ENCODE measurements around the gene ABI1. TPM values are rescaled to one million over a fixed set of nuclear protein-coding genes. Genes with fewer than 3 reads are reported as not detected.

ABI1 gene
- total and polyA plus RNA-seq, 2 of the 13 experiments (the other 11 are each of a cell fraction or from before 2014, with no cell fraction given): 20.9 to 22.9 TPM

DNA sequence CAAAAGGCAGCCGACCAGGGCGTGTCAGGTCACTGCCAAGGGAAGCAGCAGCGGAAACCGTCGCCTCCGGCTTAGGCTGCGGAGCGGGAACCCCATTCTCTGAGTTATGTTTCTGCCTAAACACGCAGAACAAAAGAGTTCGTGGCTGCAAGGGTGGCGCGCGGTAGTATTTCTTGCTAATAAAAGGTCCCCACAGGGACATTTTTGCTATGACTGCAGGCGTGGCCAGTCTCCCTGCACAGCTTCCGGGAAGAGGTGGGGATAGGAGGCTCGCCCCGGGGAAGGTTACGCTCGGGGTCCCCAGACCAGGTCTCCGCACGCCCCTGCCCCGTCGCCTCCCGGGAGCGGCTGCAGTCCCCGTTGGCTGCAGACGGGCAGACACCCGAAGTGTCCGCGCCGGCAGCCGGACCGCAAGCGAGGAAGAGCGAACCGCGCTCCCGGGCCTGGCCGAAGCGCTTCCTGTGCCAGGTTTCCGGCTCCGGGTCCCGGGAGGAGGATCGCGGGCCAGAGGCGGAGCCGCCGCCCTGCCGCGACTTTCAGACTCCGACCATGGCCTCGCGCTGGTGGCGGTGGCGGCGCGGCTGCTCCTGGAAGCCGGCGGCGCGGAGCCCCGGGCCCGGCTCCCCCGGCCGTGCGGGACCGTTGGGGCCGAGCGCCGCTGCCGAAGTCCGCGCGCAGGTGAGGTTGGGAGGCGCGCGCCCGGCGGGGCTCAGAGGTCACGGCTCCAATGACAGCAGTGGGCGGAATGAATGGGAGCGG is 163.4 kb downstream of the ABI1 start, which contains the start of gene PDSS1 (continued):
- TF ChIP-seq, protein P1, sequence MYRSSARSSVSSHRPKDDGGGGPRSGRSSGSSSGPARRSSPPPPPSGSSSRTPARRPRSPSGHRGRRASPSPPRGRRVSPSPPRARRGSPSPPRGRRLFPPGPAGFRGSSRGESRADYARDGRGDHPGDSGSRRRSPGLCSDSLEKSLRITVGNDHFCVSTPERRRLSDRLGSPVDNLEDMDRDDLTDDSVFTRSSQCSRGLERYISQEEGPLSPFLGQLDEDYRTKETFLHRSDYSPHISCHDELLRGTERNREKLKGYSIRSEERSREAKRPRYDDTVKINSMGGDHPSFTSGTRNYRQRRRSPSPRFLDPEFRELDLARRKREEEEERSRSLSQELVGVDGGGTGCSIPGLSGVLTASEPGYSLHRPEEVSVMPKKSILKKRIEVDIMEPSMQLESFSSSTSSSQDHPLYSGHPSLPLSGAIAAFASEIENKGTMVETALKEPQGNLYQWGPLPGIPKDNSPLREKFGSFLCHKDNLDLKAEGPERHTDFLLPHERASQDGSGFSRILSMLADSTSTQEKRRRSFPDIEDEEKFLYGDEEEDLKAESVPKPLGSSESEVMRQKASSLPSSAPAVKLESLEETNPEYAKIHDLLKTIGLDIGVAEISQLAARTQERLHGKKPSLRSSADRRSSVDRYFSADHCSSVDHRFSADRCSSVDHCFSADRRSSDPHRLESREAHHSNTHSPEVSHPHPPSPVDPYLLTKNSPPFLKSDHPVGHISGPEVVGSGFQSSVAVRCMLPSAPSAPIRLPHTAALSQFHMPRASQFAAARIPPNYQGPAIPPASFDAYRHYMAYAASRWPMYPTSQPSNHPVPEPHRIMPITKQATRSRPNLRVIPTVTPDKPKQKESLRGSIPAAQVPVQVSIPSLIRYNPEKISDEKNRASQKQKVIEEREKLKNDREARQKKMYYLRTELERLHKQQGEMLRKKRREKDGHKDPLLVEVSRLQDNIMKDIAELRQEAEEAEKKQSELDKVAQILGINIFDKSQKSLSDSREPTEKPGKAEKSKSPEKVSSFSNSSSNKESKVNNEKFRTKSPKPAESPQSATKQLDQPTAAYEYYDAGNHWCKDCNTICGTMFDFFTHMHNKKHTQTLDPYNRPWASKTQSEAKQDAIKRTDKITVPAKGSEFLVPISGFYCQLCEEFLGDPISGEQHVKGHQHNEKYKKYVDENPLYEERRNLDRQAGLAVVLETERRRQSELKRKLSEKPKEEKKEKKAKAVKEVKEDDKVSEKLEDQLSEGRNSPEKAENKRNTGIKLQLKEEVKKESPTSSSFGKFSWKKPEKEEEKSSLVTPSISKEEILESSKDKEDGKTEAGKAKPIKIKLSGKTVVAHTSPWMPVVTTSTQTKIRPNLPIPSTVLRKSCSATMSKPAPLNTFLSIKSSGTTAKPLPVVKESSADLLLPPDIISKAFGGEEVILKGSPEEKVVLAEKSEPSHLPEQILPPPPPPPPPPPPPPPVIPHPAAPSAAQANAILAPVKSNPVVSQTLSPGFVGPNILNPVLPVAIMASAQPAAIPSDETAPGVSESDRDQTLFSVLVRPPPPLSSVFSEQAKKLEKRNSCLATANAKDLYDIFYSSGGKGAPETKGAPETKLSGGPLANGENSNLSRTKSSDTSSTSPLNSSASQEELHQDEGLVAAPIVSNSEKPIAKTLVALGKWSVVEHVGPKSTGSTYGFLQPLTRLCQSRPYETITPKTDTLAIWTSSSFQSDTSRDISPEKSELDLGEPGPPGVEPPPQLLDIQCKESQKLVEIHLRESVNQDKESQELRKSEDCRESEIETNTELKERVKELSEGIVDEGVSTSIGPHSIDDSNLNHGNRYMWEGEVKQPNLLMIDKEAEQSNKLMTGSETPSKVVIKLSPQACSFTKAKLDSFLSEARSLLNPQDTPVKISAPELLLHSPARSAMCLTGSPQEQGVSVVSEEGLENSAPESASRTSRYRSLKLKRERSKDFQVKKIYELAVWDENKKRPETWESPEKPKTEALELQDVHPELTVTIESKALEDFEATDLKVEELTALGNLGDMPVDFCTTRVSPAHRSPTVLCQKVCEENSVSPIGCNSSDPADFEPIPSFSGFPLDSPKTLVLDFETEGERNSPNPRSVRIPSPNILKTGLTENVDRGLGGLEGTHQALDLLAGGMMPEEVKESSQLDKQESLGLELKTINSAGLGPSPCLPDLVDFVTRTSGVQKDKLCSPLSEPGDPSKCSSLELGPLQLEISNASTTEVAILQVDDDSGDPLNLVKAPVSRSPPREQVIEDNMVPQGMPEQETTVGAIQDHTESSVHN (CRISPR knock-in tag; IDR thresholded peaks at IDR 0.05): no peak
- TF ChIP-seq KDM1A (CRISPR knock-in tag; IDR thresholded peaks at IDR 0.05) (no peak), RARA (CRISPR knock-in tag; IDR thresholded peaks at IDR 0.05) (no peak), ZNF20 (CRISPR knock-in tag; IDR thresholded peaks at IDR 0.05) (no peak), NFKB2 (CRISPR knock-in tag; IDR thresholded peaks at IDR 0.05; ENCODE audit: borderline replicate concordance) (no peak; the same call in 1 of the 2 replicates), KLF16 (CRISPR knock-in tag; IDR thresholded peaks at IDR 0.05) (peak in 1 of 2 experiments; percentile 51; a peak in 1 of 4 replicates), LCORL (IDR thresholded peaks at IDR 0.05) (no peak), LCORL (CRISPR knock-in tag; IDR thresholded peaks at IDR 0.05) (no peak), ZNF496 (CRISPR knock-in tag; IDR thresholded peaks at IDR 0.05; ENCODE audit: insufficient replicate concordance) (no peak), ZNF331 (CRISPR knock-in tag; IDR thresholded peaks at IDR 0.05) (no peak), ZNF136 (CRISPR knock-in tag; IDR thresholded peaks at IDR 0.05; ENCODE audit: low read depth) (no peak), ZNF816 (CRISPR knock-in tag; IDR thresholded peaks at IDR 0.05; ENCODE audit: borderline replicate concordance) (no peak; the same call in 1 of the 2 replicates)
- TF ChIP-seq, protein P2, sequence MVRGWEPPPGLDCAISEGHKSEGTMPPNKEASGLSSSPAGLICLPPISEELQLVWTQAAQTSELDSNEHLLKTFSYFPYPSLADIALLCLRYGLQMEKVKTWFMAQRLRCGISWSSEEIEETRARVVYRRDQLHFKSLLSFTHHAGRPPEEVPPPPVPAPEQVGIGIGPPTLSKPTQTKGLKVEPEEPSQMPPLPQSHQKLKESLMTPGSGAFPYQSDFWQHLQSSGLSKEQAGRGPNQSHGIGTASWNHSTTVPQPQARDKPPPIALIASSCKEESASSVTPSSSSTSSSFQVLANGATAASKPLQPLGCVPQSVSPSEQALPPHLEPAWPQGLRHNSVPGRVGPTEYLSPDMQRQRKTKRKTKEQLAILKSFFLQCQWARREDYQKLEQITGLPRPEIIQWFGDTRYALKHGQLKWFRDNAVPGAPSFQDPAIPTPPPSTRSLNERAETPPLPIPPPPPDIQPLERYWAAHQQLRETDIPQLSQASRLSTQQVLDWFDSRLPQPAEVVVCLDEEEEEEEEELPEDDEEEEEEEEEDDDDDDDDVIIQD (CRISPR knock-in tag; IDR thresholded peaks at IDR 0.05; ENCODE audit: low read depth): no peak
- TF ChIP-seq, protein P3, sequence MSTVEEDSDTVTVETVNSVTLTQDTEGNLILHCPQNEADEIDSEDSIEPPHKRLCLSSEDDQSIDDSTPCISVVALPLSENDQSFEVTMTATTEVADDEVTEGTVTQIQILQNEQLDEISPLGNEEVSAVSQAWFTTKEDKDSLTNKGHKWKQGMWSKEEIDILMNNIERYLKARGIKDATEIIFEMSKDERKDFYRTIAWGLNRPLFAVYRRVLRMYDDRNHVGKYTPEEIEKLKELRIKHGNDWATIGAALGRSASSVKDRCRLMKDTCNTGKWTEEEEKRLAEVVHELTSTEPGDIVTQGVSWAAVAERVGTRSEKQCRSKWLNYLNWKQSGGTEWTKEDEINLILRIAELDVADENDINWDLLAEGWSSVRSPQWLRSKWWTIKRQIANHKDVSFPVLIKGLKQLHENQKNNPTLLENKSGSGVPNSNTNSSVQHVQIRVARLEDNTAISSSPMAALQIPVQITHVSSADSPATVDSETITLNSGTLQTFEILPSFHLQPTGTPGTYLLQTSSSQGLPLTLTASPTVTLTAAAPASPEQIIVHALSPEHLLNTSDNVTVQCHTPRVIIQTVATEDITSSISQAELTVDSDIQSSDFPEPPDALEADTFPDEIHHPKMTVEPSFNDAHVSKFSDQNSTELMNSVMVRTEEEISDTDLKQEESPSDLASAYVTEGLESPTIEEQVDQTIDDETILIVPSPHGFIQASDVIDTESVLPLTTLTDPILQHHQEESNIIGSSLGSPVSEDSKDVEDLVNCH (CRISPR knock-in tag; IDR thresholded peaks at IDR 0.05): no peak
- TF ChIP-seq, protein P4, sequence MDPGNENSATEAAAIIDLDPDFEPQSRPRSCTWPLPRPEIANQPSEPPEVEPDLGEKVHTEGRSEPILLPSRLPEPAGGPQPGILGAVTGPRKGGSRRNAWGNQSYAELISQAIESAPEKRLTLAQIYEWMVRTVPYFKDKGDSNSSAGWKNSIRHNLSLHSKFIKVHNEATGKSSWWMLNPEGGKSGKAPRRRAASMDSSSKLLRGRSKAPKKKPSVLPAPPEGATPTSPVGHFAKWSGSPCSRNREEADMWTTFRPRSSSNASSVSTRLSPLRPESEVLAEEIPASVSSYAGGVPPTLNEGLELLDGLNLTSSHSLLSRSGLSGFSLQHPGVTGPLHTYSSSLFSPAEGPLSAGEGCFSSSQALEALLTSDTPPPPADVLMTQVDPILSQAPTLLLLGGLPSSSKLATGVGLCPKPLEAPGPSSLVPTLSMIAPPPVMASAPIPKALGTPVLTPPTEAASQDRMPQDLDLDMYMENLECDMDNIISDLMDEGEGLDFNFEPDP (CRISPR knock-in tag; conservative IDR thresholded peaks at IDR 0.05): no peak
